ENCODE data around the gene ADORA1.

GRCh38 chr1:203146042-203146369, 18.5 kb downstream of the ADORA1 start:
- no peak for TF ChIP-seq POLR2AphosphoS5 (IDR thresholded peaks at IDR 0.05; ENCODE audit: low read depth, low read length)
- TF ChIP-seq POLR2A (IDR thresholded peaks at IDR 0.05; ENCODE audit: low read depth, low read length): no peak
